ENCODE measurements around the gene GUCA2B.

The GUCA2B gene

DNA sequence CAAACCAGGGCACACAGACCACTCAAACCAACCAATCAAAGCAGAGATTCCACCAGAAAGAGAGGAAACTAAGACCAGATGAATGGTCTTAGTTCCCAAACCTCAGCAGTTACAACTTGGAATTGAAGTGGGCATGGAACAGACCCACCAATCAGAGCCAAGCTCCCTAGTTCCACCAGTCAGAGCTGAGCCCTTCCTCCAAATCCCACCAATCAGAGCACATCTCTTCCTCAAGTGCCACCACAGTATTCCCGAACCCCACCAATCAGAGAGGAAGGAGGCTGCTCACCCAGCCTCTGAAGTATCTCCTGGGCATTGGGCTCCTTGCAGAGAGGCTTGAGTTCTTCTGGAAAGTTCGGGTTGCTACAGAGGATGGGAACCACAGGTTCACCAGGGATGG, 9.9 kb downstream of the GUCA2B start:
- Histone ChIP-seq H3K27ac (ENCODE audit: low read depth, low read length) (no peak overlapping the region), H3K27me3 (ENCODE audit: control insufficient read depth, insufficient read depth, low read length) (no peaks in the 10 kb centered on the region), H3K36me3 (ENCODE audit: control insufficient read depth, insufficient read depth, low read length) (no peaks in the 10 kb centered on the region), H3K4me1 (ENCODE audit: control insufficient read depth, insufficient read depth, low read length) (no peaks in the 10 kb centered on the region), H3K4me3 (ENCODE audit: low read length) (no peak overlapping the region), H3K9ac (ENCODE audit: low read length) (no peak overlapping the region)

DNA sequence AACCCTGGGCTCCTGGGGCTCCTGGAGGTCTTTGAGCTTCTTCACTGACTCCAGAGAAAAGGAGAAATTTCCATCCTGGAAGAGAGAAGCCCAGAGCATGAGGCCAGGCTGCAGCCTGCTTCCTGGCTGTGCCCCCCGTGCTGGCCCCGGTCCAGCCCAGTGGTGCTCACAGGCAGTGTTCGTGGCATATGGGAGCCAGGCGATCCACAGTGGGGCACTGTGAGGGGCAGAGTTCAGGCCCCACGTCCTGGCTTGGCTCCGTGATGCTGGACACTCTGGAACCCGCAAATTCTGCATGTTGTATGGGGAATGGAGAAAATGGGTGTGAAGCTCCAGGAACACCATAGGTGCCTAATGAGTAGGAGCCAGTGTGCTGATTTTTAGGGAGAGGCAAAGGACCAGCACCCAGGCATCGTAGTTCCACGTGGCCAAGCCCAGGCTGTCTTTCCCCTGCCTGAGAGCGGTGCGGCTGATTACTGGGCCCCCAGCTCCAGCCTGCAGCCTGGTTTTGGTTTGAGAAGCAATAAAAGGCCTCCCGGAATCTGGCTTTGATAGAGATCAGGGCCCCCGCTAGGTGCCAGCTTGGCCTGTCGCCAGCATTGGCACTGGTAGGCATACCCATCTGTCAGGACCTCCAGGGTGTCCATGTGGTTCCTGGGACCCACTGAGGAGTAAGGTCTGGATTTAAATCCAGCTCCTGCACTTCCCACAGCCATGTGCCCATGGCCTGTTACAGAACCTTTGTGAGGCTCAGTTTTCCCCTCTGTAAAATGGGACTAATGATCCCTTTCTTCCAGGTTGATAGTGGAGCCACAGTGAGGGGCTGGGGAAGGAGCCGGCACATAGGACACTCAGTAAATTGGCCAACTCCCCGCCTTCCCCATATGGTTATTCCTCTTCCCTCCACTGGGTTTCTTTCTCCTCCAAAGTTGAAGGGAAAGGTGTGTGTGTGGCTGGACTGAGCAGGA, 10.6 kb downstream of the GUCA2B start:
- Histone ChIP-seq H3K9ac (ENCODE audit: low read length) (no peak overlapping the region), H3K4me1 (ENCODE audit: control insufficient read depth, insufficient read depth, low read length) (no peaks in the 10 kb centered on the region), H3K27me3 (ENCODE audit: control insufficient read depth, insufficient read depth, low read length) (no peaks in the 10 kb centered on the region), H3K4me3 (ENCODE audit: low read length) (peak overlapping the region; percentile 40), H3K27ac (ENCODE audit: low read depth, low read length) (no peak overlapping the region), H3K36me3 (ENCODE audit: control insufficient read depth, insufficient read depth, low read length) (no peaks in the 10 kb centered on the region)

DNA sequence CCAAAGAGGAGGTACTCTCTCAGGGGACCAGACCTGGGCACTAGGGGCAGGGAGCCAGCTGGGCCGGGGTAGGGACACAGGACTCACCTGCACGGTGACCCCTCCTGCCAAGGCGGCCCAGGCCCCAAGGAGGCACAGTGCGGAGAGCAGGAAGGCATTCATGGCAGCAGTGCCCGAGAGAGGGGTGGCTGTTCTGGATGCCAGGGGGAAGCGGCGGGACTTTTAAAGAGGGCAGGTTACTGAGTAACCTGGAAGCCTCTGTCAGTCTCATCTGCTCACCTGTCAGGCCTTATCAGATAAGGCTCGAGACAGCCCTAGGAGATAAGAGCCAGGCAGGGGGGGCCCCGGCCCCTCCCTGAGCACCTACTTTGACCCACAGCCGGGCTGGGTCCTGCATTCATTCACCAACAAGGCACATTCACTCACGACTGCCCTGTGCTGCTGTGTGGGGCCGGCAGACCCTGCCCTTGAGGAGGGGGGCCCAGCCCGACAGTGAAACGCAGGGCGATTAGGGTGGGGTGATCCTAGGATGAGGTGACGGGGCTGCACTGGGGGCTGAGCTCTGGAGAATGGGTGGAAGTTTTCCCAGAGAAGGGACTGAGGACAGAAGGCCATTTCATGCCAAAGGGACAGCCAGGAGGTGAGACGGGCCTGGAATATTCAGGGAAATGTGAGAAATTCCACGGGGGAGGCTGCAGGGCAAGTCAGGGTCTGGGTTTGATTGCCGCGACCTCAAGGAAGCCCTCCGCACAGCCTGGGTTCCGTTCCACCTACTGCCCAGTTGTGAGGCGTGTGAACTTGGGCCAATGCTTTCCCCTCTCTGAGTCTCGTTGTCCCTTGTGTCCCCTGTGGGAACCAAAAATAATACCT, 11.6 kb downstream of the GUCA2B start, which contains the start of gene GUCA2A:
GUCA2A (minus strand) TSS at position 195 of the 870 bp plus-strand sequence; CDS start at position 162, 33 bp downstream.
- Histone ChIP-seq H3K9ac (ENCODE audit: low read length) (no peak within 1 kb of the TSS), H3K4me1 (ENCODE audit: control insufficient read depth, insufficient read depth, low read length) (no peaks in the 10 kb centered on the region), H3K27ac (ENCODE audit: low read depth, low read length) (no peak within 1 kb of the TSS), H3K36me3 (ENCODE audit: control insufficient read depth, insufficient read depth, low read length) (no peaks in the 10 kb centered on the region), H3K27me3 (ENCODE audit: control insufficient read depth, insufficient read depth, low read length) (no peaks in the 10 kb centered on the region), H3K4me3 (ENCODE audit: low read length) (peak within 1 kb of the TSS; percentile 40)

DNA sequence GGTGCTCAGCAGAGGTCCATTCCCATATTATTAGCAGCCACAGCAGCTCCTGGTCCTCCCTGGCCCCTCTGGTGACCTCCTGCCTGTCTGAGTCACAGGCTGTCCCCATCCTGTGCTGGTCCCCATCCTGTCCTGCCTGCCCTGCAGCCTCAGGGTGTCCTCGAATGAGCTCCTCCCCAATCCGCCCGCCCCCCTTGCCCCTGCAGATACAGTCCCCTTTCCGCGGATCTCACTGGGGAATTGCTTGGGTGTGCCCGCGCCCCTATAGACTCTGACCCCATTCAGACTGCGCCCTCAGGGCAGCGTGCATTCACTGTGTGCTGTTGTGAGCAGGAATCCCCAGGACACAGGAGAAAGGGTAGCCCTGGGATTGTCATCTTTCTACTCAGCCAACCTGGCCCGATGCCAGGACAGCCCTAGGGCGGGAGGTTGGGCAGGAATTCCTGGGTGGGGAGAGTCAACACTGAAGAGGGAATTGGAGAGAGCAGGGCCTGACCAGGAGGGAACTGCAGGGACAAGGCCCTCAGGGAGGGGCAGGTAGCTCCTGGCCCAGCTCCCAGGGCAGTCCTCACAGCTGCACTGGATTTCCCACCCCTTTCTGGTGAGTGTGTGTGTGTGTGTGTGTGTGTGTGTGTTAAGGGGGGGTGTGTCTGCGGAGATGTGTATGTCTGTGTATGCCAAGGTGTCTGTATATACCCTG, 12.5 kb downstream of the GUCA2B start:
- no peak overlapping the region for H3K9ac ChIP-seq (ENCODE audit: low read length)
- H3K27me3 ChIP-seq (ENCODE audit: control insufficient read depth, insufficient read depth, low read length) = no peaks in the 10 kb centered on the region
- no peaks in the 10 kb centered on the region for H3K36me3 ChIP-seq (ENCODE audit: control insufficient read depth, insufficient read depth, low read length)
- H3K4me3 ChIP-seq (ENCODE audit: low read length) = no peak overlapping the region
- H3K4me1 ChIP-seq (ENCODE audit: control insufficient read depth, insufficient read depth, low read length) = no peaks in the 10 kb centered on the region
- no peak overlapping the region for H3K27ac ChIP-seq (ENCODE audit: low read depth, low read length)

DNA sequence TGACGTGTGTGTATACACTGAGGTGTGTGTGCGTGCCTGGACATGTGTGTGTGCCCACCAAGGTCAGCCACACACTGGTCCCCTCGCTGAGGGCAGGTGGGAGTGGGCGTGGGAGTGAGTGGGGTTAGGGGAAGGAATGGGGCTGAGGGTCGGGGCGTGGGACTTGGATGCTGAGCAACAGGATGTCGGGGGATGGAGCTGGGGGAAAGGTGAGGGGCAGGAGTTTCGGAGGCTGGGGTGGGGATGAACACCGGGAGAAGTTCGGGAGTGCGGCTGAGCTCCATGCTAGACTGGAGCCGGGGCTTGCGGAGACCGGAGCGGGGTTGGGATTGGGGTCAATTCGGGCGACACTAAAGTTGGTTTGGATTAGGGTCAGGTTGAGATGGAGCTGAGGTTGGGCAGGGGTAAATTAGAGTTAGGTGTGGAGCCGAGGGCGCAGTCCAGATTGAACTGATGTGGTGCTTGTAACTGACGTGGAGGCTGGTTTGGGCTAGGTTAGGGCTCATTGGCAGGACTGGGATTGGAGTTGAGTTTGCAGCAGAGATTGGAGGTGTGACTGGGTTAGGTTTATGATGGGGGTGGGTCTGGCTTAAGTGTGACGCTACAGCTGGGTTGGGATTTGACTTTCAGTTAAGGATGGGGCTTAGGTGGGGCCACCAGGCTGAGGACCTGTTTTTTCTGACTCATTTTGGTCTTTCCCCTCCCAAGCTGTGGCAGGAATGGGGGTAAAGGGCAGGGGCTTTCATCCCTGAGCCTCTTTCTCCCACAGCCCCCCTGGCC, 14.6 kb downstream of the GUCA2B start:
- Histone ChIP-seq H3K4me3 (ENCODE audit: low read length) (no peak overlapping the region), H3K36me3 (ENCODE audit: control insufficient read depth, insufficient read depth, low read length) (no peaks in the 10 kb centered on the region), H3K27me3 (ENCODE audit: control insufficient read depth, insufficient read depth, low read length) (no peaks in the 10 kb centered on the region), H3K27ac (ENCODE audit: low read depth, low read length) (no peak overlapping the region), H3K4me1 (ENCODE audit: control insufficient read depth, insufficient read depth, low read length) (peaks cover 4% of the 10 kb centered on the region), H3K9ac (ENCODE audit: low read length) (no peak overlapping the region)

DNA sequence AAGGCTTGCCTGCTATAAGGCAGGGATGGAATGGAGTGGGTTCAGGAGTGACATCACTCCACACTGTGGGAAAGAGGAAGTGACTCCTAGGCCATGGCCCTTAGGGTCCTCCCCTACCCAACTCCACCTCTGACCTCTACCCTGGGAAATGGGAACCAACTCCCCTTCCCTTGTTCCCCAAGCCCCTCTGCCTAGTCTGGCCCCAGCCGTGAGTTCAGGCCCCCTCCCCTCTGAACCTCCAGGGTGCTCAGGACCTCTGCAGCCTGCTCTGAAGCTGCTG, 15.1 kb downstream of the GUCA2B start:
- Histone ChIP-seq H3K27ac (ENCODE audit: low read depth, low read length) (no peak overlapping the region), H3K27me3 (ENCODE audit: control insufficient read depth, insufficient read depth, low read length) (no peaks in the 10 kb centered on the region), H3K9ac (ENCODE audit: low read length) (no peak overlapping the region), H3K4me1 (ENCODE audit: control insufficient read depth, insufficient read depth, low read length) (peaks cover 9% of the 10 kb centered on the region), H3K36me3 (ENCODE audit: control insufficient read depth, insufficient read depth, low read length) (no peaks in the 10 kb centered on the region), H3K4me3 (ENCODE audit: low read length) (no peak overlapping the region)

DNA sequence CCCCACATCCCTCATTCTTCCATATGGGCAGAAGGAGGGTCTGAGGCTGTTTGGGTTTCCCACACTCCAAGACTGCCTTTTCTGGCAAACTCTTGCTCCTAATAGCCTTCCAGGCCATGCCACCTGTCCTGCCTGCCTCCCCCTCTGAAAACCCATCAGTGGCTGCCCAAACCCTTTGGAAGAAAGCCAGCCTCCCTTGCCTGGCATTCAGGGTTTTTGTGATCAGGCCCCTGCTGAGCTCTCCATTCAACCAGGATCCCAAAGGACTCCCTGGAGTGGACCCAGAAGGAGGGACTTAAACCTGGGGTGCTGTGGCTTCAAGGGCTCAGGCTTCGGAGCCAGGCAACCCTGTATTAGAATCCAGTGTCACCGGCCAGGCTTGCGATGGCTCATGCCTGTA, 15.6 kb downstream of the GUCA2B start:
- no peak overlapping the region for H3K27ac ChIP-seq (ENCODE audit: low read depth, low read length)
- H3K9ac ChIP-seq (ENCODE audit: low read length) = no peak overlapping the region
- H3K27me3 ChIP-seq (ENCODE audit: control insufficient read depth, insufficient read depth, low read length) = no peaks in the 10 kb centered on the region
- H3K4me1 ChIP-seq (ENCODE audit: control insufficient read depth, insufficient read depth, low read length) = peaks cover 12% of the 10 kb centered on the region
- H3K36me3 ChIP-seq (ENCODE audit: control insufficient read depth, insufficient read depth, low read length) = no peaks in the 10 kb centered on the region
- no peak overlapping the region for H3K4me3 ChIP-seq (ENCODE audit: low read length)

DNA sequence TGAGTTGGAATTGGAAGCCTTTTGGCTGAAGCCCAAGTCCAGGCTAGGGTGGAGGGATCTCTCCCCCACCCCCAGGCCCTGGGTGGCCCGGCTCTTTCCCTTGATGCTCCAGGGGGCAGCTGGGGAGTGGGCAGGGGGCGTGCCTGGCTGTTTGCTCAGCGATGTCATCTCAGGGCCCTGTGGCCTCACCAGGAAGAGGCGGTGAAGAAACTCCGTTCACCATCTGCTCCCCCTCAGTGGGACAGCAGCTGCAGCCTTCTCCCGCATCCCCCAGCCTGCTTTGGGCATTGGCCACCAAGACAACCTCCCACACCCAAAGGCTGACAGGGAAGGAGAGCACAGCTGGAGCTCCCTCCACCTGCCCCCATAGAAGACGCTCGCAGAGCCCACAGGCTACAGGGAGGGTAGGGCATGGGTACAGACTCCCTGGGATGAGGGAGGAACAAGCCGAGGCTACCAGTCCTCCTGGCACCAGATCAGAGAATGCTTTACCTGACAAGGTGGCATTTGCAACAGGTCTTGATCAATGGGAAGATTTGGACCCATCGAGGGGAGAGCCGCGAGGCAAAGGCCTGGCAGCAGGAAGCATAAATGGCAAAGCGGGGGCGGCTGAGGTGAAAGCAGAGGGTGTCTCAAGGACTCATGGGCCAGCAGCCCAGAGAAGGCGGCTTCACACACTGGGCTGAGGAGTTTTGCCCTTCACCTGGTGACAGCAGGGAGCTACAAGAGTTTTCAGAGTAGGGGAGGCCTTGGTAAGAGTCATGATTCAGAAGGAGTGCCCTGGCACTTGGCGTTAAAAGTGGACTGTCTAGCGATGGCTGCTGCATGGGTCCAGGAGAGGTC, 17.8 kb downstream of the GUCA2B start:
- no peak overlapping the region for H3K4me3 ChIP-seq (ENCODE audit: low read length)
- peaks cover 12% of the 10 kb centered on the region for H3K4me1 ChIP-seq (ENCODE audit: control insufficient read depth, insufficient read depth, low read length)
- no peaks in the 10 kb centered on the region for H3K36me3 ChIP-seq (ENCODE audit: control insufficient read depth, insufficient read depth, low read length)
- H3K27me3 ChIP-seq (ENCODE audit: control insufficient read depth, insufficient read depth, low read length) = no peaks in the 10 kb centered on the region
- H3K9ac ChIP-seq (ENCODE audit: low read length) = no peak overlapping the region
- H3K27ac ChIP-seq (ENCODE audit: low read depth, low read length) = no peak overlapping the region

DNA sequence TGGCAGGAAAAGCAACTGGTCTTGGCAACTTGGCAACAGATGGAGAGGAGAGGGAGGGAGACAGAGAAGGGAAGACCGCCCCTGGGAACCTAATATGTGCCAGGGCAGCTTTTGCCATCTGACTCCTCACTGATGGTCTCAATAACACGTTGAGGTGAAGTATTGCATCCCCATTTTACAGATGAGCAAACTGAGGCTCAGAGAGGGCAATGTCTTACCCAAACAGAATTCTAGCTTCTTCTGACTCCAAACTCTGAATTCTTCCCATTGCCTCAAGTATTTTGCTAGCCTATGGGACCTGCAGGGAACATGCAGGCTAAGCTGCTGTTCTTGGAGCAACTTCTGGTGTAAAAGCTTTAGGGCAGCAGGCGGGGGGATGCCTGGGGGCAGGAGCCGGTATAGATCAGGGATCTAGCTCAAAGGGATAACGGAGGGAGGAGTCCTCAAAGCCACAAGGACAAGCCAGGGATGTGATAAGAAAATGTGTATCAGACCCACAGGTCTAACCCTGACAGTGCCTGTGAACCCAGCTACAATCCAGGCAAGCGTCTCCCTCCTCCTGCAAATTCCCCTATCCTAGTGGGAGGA, 18.6 kb downstream of the GUCA2B start:
- Histone ChIP-seq H3K9ac (ENCODE audit: low read length) (no peak overlapping the region), H3K27me3 (ENCODE audit: control insufficient read depth, insufficient read depth, low read length) (no peaks in the 10 kb centered on the region), H3K4me3 (ENCODE audit: low read length) (no peak overlapping the region), H3K36me3 (ENCODE audit: control insufficient read depth, insufficient read depth, low read length) (no peaks in the 10 kb centered on the region), H3K27ac (ENCODE audit: low read depth, low read length) (no peak overlapping the region), H3K4me1 (ENCODE audit: control insufficient read depth, insufficient read depth, low read length) (peaks cover 12% of the 10 kb centered on the region)

DNA sequence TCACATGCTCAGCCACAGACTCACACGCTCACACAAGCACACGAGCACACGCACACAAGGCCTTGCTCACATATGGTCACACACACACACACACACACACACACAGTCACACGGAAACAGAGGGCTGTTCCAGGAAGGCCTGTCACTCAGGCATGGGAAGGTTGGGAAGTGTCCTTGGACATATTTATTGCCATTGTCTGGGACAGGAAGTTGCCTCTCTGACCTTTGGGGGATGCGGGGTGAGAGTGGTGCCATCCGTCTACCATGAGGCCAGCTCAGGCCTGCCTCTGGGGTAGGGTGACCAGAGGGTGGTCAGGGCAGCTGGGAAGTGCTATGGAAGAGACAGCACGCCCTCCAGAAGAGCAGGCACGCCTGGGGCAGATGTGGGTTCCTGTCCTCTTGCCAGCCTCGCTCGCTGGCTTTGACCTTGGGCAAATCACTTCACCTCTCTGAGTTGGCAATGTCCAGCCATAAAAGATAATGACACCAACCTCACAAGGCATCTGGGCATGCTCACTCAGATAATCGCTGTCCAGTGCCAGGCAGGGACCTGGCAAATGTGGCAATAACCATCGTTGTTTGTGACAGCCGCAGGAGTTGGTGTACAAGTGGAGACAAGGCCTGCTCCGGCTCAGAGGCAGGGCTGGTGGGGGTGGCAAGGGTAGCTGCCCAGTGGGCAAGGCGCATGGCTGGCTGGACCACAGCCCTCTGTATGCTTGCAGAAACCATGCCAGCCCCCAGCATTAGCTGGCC, 19.3 kb downstream of the GUCA2B start:
- H3K36me3 ChIP-seq (ENCODE audit: control insufficient read depth, insufficient read depth, low read length) = no peaks in the 10 kb centered on the region
- H3K27me3 ChIP-seq (ENCODE audit: control insufficient read depth, insufficient read depth, low read length) = no peaks in the 10 kb centered on the region
- H3K9ac ChIP-seq (ENCODE audit: low read length) = no peak overlapping the region
- peaks cover 12% of the 10 kb centered on the region for H3K4me1 ChIP-seq (ENCODE audit: control insufficient read depth, insufficient read depth, low read length)
- H3K4me3 ChIP-seq (ENCODE audit: low read length) = no peak overlapping the region
- peak overlapping the region; percentile 45 for H3K27ac ChIP-seq (ENCODE audit: low read depth, low read length)
